GM19240 (cell line): ENCODE results near the gene ASMTL.
"Not testable (repeated sequence)": the region's sequence is repeated elsewhere in the genome, so short reads cannot be mapped to it uniquely, and the experiment has no call there.

Source experiments
- DNase-seq: peaks from one replicate; pipeline ENCODE4 v3.0.0; 2011; ENCODE audit warnings: low spot score; ENCODE audit not compliant: insufficient read length

ASMTL gene, protein sequence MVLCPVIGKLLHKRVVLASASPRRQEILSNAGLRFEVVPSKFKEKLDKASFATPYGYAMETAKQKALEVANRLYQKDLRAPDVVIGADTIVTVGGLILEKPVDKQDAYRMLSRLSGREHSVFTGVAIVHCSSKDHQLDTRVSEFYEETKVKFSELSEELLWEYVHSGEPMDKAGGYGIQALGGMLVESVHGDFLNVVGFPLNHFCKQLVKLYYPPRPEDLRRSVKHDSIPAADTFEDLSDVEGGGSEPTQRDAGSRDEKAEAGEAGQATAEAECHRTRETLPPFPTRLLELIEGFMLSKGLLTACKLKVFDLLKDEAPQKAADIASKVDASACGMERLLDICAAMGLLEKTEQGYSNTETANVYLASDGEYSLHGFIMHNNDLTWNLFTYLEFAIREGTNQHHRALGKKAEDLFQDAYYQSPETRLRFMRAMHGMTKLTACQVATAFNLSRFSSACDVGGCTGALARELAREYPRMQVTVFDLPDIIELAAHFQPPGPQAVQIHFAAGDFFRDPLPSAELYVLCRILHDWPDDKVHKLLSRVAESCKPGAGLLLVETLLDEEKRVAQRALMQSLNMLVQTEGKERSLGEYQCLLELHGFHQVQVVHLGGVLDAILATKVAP

DNA sequence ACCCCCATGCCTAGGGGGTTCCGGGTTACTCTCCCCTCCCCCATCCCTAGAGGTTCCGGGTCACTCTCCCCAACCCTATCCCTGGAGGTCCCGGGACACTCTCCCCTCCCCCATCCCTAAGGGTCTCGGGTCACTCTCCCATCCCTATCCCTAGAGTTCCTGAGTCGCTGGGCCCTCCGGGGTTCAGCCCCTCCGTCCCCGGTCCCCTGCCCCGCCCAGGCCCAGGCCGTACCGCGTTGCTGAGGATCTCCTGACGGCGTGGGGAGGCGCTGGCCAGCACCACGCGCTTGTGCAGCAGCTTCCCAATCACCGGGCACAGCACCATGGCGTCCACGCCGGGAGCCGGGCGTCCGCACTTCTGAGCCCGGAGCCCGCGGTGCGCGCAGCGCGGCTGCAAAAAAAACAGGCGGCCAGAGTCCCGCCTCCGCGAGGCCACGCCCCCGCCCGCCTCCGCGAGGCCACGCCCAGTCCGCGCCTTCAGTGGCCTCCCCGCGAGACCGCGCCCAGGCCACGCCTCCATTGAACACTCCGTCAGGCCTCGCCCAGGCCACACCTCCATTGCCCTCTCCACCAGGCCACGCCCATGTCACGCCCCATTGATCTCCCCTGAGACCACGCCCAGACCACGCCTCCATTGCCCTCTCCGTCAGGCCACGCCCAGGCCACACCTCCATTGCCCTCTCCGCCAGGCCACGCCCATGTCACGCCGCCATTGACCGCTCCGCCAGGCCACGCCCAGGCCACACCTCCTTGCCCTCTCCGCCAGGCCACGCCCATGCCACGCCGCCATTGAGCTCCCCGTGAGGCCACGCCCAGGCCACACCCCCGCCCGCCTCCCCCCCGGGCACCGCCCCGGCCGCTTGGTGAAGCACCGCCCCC is at the start of gene ASMTL:
ASMTL (minus strand) TSS at position 394 of the 879 bp plus-strand sequence; CDS start at position 325, 69 bp downstream.
- peak; percentile 63 for DNase-seq

GRCh38 chrX:1502241-1502640 is 49.5 kb upstream of the ASMTL start:
- DNase-seq: no peak

- DNase-seq: no peak
These were observed 48.3 kb upstream of the ASMTL start for GRCh38 chrX:1500701-1501624.

GRCh38 chrX:1496076-1496475 is 43.4 kb upstream of the ASMTL start:
- DNase-seq: no peak

DNA sequence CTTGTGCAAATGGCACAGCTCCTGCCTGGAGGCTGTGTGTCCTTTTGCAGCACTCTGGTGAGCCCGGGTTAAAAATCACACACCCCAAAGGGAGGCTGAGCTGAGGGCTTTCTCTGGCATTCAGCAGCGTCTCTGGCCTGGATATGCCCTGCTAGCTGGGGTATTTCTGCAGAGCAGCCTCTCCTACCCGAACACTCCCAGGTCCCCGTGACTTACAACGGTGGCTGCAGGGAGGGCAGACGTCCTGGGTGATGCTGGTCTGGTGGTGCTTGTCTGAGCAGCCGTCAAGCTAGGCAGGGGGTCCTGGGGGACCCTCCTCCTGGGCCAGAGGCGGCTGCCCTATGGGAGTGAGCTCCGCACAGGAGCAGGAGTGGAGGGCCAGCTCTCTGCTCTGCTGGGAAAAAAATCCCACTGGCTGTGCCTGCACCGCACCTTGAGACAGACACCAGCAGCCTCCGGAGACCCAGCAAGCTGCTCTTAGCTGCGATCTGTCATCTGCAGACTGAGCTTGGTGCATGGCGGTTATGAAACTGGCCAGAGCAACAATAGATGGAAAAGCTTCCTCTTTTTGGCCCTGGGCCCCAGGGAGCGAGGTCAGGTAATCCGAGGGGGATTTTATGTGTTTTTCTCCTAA is 41.3 kb upstream of the ASMTL start:
- DNase-seq: no peak

DNA sequence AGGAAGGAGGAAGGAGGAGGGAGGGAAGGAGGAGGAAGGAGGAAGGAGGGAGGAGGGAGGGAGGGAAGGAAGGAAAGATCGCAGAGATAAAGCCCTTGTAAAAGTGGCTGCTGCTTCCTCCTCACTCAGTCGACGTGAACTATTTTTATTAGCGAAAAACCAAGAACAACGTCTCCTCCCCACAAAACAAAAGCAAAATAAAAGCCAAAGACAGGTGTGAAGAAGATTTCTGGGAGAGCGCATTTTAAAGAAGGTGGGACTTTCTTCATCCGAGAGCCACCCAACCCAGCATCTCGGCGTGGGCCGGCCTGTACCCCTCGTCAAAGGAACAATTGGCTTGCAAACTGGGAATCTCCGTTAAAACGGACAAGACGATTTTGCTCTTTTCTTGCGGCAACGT is 40.7 kb upstream of the ASMTL start:
- DNase-seq: no peak

GRCh38 chrX:1492421-1493012 is 39.8 kb upstream of the ASMTL start:
- DNase-seq: no peak

- DNase-seq: peak; percentile 65
These were observed 39.2 kb upstream of the ASMTL start for GRCh38 chrX:1491851-1492349.

DNA sequence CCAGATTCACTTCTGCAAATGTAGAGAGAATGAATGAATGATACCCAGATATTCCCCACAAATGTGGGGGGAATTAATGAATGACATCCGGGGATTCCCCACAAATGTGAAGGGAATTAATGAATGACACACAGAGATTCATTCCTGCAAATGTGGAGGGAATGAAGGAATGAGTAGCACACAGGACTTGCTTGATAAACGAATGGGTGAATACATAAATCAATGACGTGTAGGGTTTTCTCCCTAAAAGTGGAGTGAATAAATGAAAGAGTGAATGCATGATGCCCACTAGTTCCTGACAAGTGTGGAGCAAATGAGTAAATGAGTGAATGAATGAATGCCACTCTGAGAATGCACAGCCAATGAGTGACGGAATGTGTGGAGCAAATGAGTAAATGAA is 38.5 kb upstream of the ASMTL start:
- DNase-seq: not testable (repeated sequence)

DNA sequence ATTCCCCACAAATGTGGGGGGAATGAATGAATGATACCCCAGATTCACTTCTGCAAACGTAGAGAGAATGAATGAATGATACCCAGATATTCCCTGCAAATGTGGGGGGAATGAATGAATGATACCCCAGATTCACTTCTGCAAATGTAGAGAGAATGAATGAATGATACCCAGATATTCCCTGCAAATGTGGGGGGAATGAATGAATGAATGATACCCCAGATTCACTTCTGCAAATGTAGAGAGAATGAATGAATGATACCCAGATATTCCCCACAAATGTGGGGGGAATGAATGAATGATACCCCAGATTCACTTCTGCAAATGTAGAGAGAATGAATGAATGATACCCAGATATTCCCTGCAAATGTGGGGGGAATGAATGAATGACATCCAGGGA is 38.0 kb upstream of the ASMTL start:
- not testable (repeated sequence) for DNase-seq

DNA sequence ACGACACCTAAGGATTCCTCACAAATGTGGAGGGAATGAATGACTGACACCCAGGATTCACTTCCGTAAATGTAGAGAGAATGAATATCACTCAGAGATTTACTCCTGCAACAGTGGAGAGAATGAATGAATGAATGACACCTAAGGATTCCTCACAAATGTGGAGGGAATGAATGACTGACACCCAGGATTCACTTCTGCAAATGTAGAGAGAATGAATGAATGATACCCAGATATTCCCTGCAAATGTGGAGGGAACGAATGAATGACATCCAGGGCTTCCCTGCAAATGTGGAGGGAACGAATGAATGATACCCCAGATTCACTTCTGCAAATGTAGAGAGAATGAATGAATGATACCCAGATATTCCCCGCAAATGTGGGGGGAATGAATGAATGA is 36.6 kb upstream of the ASMTL start:
- DNase-seq: not testable (repeated sequence)

- no peak for DNase-seq
These were observed 36.0 kb upstream of the ASMTL start for GRCh38 chrX:1488745-1489144.

GRCh38 chrX:1488141-1488540 is 35.4 kb upstream of the ASMTL start:
- no peak for DNase-seq

GRCh38 chrX:1487401-1487800 is 34.7 kb upstream of the ASMTL start:
- DNase-seq: no peak

GRCh38 chrX:1486749-1487361 is 34.1 kb upstream of the ASMTL start:
- no peak for DNase-seq

GRCh38 chrX:1486177-1486576 is 33.5 kb upstream of the ASMTL start:
- DNase-seq: no peak

DNA sequence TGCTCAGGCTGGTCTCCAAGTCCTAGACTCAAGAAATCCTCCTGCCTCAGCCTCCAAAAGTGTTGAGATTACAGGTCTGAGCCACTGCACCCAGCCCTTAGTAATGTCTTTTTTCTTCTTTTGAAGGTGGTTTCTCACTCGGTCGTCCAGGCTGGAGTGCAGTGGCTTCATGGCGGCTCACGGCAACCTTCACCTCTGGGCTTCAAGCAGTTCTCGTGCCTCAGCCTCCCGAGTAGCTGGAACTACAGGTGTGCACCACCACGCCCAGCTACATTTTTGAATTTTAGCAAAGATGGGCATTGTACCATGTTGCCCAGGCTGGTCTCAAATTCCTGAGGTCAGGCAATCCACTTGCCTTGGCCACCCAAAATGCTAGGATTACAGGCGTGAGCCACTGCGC is 32.3 kb upstream of the ASMTL start:
- no peak for DNase-seq

- DNase-seq: no peak
These were observed 31.9 kb upstream of the ASMTL start for GRCh38 chrX:1484638-1485019.

DNA sequence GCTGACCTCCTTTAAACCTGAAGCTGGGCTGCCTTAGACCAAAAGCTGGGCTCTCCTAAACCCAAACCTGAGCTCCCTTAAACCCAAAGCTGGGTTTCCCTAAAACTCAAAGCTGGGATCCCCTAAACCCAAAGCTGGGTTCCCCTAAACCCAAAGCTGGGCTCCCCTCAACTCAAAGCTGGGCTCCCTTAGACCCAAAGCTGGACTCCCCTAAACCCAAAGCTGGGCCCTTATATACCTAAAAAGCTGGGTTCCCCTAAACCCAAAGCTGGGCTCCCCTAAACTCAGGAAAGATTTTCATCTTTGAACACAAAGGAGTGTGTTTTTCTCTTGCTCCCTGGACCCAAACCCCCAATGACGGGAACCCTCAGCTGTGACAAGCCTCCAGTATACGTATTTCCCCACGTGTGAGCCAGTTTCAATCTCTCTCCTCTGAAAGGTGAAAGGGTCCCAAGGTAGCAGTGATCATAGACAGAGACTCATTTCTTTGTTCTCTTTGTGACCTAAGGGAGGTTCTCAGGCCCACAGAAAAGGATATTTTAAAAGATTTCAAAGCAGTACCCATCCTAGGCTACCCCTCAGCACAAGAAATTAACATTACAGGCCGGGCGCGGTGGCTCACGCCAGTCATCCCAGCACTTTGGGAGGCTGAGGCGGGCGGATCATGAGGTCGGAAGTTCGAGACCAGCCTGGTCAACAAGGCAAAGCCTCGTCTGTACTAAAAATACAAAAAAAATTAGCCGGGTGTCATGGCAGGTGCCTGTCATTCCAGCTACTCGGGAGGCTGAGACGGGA is 31.3 kb upstream of the ASMTL start:
- DNase-seq: no peak
